Measurements from ENCODE around the gene MYRIP.
"Not testable (repeated sequence)": the region's sequence is repeated elsewhere in the genome, so short reads cannot be mapped to it uniquely, and the experiment has no call there.

MYRIP gene

DNA sequence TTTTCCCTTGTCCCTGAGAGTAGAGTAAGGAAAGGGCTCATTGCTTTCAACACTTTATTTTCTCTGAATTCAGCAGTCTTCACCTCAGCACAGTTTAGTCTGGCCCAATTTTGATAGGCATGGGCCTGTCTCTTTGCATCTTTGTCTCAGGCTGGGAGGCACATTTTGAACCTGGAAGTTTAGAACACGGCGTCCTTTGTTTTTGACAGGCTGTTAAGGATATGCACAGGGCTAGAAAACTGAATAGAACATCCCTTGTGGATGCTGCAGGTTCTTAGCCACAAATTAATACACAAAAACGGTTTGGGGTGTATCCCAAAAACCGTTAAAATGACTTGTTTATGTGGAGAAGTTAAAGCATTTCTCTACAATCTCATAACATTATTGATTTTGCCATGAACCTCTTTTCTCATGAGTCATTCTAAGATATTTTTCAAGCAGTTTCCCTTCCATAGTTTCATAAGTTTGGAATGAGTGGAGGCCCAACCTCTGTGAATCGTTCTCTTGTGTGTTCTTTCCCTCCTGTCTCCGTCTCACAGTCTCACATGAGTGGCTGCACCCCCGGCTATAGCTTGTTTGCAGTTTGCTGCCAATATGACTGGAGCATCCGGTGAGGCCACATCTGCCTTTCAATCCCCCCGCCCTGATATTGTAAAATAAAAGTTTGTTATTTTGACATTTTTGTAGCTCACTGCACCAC, 307.2 kb downstream of the MYRIP start:
- in situ Hi-C loops (cut with MboI; ENCODE audit: low sequenced_read_pairs), result no loop called here

DNA sequence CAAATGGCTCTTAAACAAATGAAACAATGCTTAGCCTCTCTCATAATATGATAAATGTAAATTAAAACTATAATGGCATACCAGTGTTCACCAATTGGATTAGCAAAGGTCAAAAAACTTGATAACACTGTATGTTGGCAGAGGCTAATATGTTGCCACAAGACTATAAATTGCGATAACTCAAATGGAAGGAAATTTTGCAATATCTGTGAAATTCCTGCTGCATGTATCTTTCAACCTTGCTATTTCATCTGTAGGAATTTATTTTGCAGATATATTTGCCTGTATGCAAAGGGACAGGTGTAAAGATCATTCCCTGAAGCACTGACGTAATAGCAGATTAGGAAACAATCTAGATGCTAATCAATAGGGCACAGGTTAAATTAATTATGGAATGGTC, 308.7 kb downstream of the MYRIP start:
- in situ Hi-C loops (cut with MboI; ENCODE audit: low sequenced_read_pairs), result no loop called here

GRCh38 chr3:40120067-40120692, 310.8 kb downstream of the MYRIP start:
- in situ Hi-C loops (cut with MboI; ENCODE audit: low sequenced_read_pairs), result no loop called here

- in situ Hi-C loops (cut with MboI; ENCODE audit: low sequenced_read_pairs), result no loop called here
Observed at GRCh38 chr3:40120806-40121205, 311.4 kb downstream of the MYRIP start.

GRCh38 chr3:40124918-40125317, 315.5 kb downstream of the MYRIP start:
- in situ Hi-C loops (cut with MboI; ENCODE audit: low sequenced_read_pairs), result no loop called here

GRCh38 chr3:40128166-40128565, 318.8 kb downstream of the MYRIP start:
- in situ Hi-C loops (cut with MboI; ENCODE audit: low sequenced_read_pairs), result no loop called here

DNA sequence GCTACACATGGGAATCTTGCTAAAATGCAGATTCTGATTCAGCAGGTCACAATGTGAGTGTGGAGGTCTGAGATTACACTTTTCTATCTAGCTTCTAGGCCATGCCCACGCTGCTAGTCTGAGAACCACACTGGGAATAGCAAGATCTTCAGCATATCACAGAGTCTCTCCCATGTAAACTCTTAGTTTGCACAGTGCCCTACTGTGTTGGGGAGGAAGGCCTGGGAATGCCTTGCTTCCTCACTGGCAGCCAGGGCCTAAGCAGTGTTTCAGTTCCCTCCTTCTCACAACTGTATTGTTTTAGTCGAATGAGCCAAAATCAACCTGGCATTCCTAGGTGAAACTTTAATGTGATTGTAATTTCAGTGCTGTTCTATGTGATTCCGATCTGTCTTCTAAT, 320.1 kb downstream of the MYRIP start:
- in situ Hi-C loops (cut with MboI; ENCODE audit: low sequenced_read_pairs), result no loop called here

GRCh38 chr3:40129981-40130380, 320.6 kb downstream of the MYRIP start:
- in situ Hi-C loops (cut with MboI; ENCODE audit: low sequenced_read_pairs), result no loop called here

DNA sequence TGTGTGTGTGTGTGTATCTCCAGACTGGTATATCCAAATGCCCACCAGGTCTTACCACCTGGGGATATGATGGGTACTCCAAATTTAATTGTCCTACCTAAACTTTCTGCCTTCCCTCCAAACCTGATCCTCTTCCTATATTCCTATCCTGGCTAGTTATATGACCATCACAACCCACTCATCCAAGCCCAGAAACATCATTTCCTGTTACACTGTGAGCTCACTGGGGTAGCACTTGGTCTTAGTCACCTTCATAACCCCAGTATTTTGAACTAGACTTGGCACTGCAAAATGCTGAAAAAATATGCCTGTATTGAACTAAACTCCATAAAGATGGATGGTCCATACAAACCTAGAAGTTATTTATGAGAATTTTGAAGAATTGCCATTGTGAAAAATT, 321.3 kb downstream of the MYRIP start:
- in situ Hi-C loops (cut with MboI; ENCODE audit: low sequenced_read_pairs), result no loop called here

DNA sequence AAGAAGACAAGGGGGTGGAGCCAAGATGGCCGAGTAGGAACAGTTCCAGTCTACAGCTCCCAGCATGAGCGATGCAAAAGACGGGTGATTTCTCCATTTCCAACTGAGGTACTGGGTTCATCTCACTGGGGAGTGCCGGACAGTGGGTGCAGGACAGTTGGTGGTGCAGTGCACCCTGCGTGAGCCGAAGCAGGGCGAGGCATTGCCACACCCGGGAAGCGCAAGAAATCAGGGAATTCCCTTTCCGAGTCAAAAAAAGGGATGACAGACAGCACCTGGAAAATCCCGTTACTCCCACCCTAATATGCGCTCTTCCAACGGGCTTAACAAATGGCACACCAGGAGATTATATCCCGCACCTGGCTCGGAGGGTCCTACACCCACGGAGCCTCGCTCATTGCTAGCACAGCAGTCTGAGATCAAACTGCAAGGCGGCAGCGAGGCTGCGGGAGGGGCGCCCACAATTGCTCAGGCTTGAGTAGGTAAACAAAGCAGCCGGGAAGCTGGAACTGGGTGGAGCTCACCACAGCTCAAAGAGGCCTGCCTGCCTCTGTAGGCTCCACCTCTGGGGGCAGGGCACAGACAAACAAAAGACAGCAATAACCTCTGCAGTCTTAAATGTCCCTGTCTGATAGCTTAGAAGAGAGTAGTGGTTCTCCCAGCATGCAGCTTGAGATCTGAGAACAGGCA, 324.6 kb downstream of the MYRIP start:
- in situ Hi-C loops (cut with MboI; ENCODE audit: low sequenced_read_pairs), result not testable (repeated sequence)

DNA sequence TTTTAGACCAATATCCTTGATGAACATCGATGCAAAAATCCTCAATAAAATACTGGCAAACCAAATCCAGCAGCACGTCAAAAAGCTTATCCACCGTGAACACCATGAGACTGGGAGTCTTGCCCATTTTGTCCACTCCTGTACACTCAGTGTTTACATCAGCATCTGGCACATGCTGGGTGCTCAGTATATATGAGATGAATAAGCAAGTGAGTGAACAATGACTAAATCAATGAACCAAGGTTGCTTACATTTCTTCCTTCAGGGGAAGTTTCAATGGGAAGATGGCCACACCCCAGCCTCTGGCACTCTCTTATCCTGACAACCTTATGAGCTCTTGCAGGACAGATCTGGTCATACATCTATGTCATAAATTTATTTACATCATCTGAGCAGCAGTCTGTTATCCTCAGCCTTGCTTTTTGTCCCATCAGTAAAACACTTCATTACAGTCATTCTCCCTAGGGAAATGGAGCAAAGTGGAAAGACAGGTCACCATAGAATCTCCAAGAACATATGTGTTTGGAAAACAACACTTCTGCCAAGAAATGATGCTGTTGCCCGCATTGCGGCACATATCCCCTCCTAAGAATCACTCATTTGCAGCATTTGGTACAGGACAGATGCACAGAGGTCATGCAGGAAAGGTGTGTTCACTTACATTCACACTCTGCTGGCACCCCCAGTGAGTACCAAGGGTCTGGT, 328.3 kb downstream of the MYRIP start:
- in situ Hi-C loops (cut with MboI; ENCODE audit: low sequenced_read_pairs), result no loop called here

DNA sequence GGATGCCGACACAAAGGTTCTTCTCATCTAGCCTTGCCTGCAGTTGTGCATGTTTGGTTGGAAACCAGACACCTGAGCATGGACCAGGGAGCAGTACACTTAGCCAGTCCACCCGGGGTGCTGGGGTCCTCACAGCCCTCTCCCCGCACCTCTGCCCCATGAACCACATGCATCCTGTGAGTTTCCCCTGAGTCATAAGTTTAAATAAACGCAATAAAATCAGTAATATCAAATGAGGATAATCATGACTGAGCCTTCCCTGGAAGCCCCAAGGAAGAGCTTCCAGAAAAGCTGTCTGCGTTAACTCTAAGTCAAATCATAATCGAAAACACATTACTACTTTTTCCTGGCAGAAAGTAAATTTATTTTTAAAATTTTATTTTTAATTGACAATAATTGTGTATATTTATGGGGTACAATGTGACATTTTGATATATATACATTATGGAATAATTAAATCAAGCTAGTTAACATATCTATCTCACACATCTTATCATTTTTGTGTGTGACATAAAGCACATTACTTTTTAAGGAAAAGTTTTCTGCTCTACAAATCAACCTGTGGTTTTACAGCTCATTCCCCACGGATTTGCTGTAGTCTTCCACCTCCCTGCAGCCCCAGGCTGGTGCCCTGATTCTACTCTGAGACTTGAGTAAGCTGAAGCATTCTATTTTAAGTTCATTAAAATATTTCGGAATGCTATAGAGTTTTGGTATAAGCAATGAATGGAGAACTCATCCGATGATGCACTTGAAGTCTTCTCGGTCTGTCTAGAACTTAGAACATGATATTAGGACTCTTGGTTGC, 334.1 kb downstream of the MYRIP start:
- in situ Hi-C loops (cut with MboI; ENCODE audit: low sequenced_read_pairs), result no loop called here

DNA sequence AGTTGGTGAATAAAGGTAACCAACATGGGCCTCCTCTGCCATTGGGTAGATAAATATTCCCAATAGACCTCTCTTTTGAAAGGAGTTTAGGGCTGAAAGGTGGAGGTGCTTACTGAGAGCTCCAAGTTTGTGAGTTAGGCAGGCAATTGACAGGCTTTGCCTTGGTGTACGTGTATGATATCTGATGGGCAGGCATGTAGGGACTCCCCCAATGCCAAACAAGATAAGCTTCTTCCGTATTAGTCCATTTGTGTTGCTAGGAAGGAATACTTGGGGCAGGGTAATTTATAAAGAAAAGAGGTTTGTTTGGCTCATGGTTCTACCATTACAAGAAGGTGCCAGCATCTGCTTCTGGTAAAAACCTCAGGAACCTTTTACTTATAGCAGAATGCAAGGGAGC, 339.4 kb downstream of the MYRIP start:
- in situ Hi-C loops (cut with MboI; ENCODE audit: low sequenced_read_pairs), result no loop called here

DNA sequence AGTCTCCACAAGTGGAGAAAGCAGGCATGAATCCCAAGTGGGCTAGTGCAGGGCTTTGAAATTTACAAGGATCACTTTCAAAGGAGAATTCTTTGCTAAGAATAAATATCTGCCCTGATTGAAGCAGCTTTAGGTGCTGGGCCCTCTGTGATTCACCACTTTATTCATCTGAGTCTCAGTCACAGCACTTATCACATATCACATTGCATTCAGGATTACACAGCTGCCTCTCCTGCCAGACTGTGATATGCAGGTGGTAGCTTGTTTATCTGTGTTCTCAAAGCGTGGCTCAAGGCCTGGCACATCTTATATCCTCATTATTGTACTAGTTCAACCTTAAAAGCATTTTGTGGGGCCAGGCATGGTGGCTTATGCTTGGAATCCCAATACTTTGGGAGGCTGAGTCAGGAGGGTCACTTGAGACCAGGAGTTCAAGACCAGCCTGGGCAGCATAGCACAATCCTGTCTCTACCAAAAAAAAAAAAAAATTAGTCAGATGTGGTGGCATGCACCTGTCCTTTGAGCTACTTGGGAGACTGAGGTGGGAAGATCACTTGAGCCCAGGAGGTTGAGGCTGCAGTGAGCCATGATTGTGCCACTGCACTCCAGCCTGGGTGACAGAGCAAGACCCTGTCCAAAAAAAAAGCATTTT, 343.2 kb downstream of the MYRIP start:
- in situ Hi-C loops (cut with MboI; ENCODE audit: low sequenced_read_pairs), result no loop called here

GRCh38 chr3:40160933-40161332, 351.5 kb downstream of the MYRIP start:
- in situ Hi-C loops (cut with MboI; ENCODE audit: low sequenced_read_pairs), result no loop called here

DNA sequence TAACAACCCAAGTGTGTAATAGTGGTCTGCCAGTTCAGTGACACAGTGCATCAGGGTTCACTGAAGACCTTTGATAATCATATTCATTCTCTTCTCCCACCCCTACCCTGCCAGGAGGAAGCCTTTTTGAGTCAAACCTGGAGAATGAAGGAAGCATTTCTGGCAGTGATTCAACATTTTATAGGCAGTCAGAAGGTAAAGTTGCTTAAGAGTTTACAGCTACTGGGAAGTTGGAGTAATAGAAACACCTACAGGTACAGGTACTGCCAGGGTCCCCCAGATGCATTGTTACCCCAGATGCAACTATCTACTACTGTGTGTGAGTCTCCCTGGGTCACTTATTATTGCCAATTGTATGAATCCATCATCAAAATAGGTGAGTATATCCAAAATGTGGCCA, 353.2 kb downstream of the MYRIP start:
- in situ Hi-C loops (cut with MboI; ENCODE audit: low sequenced_read_pairs), result no loop called here

DNA sequence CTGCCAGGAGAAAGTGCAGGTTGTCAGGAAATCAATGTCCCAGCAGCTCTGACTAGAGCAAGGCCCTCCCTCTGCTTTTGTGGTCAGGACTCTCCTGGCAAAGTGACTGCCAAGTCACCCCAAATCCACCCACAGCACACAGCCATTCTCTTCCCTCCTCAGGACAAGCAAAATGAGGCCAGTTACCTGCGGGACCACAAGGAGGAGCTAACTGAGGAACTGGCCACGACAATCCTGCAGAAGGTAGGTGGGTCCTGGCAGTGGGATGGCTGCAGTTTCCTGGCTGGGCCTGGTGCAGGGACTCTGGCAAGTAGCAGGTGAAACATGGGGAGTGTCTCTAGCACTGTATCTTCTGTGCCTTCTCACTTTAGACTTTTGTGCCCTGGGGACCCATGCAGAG, 357.6 kb downstream of the MYRIP start:
- in situ Hi-C loops (cut with MboI; ENCODE audit: low sequenced_read_pairs), result no loop called here

DNA sequence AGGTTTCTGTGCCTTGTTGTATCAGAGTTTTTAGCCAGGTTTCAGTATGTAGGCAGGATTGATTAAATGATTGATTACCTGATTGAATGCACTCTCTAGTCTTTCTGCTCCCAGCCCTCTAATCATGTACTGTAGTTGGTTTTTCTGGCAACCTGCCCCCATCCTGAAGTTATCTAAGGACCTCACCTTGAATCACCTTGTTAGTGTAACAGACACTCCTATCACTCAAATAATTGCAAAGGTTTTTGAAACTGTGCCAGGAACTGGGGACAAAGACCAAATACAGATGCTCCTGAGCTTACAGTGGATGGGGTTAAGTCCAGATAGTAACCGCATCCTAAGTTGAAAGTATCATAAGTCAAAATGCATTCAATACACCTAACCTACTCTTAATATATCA, 358.5 kb downstream of the MYRIP start:
- in situ Hi-C loops (cut with MboI; ENCODE audit: low sequenced_read_pairs), result no loop called here

GRCh38 chr3:40169983-40170382, 360.6 kb downstream of the MYRIP start:
- in situ Hi-C loops (cut with MboI; ENCODE audit: low sequenced_read_pairs), result no loop called here

GRCh38 chr3:40170395-40170794, 361.0 kb downstream of the MYRIP start:
- in situ Hi-C loops (cut with MboI; ENCODE audit: low sequenced_read_pairs), result no loop called here
